ENCODE measurements around the gene MYLK. TPM values are rescaled to one million over a fixed set of nuclear protein-coding genes. Genes with fewer than 3 reads are reported as not detected.
A peak's percentile ranks its signal among the peaks of the same experiment; 100 is the strongest.

The MYLK gene
- total RNA-seq, 1 donor from 2014 or later, result 20.1 TPM

DNA sequence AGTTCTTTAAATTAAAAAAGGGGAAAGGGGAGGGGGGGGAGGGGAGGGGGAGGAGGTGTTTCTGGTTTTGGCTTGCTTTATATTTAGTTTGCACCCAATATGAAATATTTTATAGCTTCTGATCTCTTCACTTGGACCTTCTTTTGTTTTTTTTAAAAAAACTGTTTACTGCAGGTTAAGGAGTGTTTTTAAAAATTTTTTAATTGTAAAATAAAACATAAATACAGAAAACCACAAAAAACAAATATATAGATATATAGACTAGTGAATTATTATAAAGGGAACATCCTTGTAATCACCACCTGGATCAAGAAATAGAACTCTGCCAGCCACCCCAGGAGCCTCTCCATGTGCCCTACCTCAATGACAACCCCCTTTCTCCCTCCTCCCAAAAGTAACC, 861 bp upstream of the MYLK start:
- no peak for DNase-seq (ENCODE audit: low read depth, low spot score)
- Mint-ChIP-seq H3K9me3 (peaks cover 13% of the 10 kb centered on the region), H3K36me3 (ENCODE audit: low read depth) (no peaks in the 10 kb centered on the region), H3K27me3 (ENCODE audit: low read depth) (peaks cover 38% of the 10 kb centered on the region), H3K4me1 (peaks cover 20% of the 10 kb centered on the region), H3K4me3 (peak overlapping the region; percentile 73), H3K27ac (ENCODE audit: unreplicated experiment) (no peak overlapping the region)
- TF ChIP-seq, protein P1, sequence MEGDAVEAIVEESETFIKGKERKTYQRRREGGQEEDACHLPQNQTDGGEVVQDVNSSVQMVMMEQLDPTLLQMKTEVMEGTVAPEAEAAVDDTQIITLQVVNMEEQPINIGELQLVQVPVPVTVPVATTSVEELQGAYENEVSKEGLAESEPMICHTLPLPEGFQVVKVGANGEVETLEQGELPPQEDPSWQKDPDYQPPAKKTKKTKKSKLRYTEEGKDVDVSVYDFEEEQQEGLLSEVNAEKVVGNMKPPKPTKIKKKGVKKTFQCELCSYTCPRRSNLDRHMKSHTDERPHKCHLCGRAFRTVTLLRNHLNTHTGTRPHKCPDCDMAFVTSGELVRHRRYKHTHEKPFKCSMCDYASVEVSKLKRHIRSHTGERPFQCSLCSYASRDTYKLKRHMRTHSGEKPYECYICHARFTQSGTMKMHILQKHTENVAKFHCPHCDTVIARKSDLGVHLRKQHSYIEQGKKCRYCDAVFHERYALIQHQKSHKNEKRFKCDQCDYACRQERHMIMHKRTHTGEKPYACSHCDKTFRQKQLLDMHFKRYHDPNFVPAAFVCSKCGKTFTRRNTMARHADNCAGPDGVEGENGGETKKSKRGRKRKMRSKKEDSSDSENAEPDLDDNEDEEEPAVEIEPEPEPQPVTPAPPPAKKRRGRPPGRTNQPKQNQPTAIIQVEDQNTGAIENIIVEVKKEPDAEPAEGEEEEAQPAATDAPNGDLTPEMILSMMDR (conservative IDR thresholded peaks at IDR 0.05), result no peak

DNA sequence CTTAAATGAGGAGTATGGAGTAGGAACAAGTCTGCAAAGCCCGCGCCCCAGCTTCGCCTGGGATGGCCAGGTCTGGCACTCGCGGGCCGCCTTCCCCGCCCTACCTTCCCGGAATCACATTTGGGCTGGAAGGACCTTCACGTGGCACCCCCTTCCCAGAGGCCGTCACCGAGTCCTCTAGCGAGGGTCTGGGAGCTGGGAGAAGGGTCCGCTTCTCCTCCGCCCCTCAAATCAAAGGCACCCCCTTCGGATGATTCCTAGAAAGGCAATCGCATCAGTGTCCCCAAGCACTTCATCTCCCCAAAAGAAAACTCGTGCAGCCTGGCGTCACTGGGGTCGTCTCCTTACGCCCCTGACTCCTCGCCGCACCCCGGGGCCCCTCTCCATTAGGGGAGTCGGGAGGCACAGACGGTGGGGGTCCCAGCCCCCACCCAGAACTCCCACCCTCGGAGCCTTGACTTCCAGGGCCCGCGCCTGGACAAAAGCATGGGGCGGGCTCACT, 380 bp downstream of the MYLK start:
- no peaks in the 10 kb centered on the region for H3K36me3 Mint-ChIP-seq (ENCODE audit: low read depth)
- H3K27ac Mint-ChIP-seq (ENCODE audit: unreplicated experiment), result no peak overlapping the region
- TF ChIP-seq, protein P1 (conservative IDR thresholded peaks at IDR 0.05), result no peak
- H3K4me3 Mint-ChIP-seq, result peak overlapping the region; percentile 88
- peaks cover 20% of the 10 kb centered on the region for H3K4me1 Mint-ChIP-seq
- DNase-seq (ENCODE audit: low read depth, low spot score), result peak; percentile 10
- peaks cover 8% of the 10 kb centered on the region for H3K9me3 Mint-ChIP-seq
- H3K27me3 Mint-ChIP-seq (ENCODE audit: low read depth), result peaks cover 38% of the 10 kb centered on the region

DNA sequence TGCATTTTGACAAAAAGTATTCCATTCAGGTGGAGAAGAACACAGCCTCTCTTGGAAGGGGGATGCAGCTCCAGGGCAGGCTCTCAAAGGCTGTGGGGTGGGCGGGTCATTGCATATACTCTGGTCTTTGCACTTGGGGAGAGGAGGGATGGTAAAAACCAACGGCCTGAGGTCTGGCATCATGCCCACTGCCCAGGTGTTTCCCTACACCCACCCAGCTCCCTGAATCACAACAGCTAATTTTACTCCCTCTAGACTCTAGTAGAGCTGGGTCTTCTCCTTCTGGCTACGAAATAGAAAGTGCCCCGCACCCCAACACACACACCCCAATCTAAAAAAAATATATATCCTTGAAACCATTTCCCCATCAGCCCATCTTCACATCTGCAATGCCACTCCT, 1.0 kb downstream of the MYLK start:
- H3K27ac Mint-ChIP-seq (ENCODE audit: unreplicated experiment), result no peak overlapping the region
- TF ChIP-seq, protein P1 (conservative IDR thresholded peaks at IDR 0.05), result no peak
- H3K9me3 Mint-ChIP-seq, result peaks cover 7% of the 10 kb centered on the region
- DNase-seq (ENCODE audit: low read depth, low spot score), result no peak
- H3K4me1 Mint-ChIP-seq, result peaks cover 20% of the 10 kb centered on the region
- peak overlapping the region; percentile 88 for H3K4me3 Mint-ChIP-seq
- no peaks in the 10 kb centered on the region for H3K36me3 Mint-ChIP-seq (ENCODE audit: low read depth)
- peaks cover 38% of the 10 kb centered on the region for H3K27me3 Mint-ChIP-seq (ENCODE audit: low read depth)

DNA sequence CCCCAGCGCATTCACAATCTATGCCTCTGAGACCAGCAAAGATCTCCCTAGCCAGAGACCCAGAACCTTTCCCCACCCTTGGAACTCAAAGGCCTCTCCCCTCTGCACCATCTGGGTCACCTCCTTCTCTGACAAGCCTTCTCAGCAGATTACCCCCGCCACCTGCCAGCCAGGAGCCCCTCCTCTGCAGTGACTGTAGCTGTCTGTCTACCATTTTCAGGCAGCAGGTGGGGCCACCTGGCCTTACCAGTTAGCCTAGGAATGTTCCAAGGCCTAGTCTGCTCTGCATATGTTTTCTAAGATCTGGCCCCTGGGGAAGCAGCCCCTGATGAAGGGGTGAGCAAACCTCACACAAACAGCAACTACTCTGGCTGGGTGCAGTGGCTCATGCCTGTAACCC, 2.4 kb downstream of the MYLK start:
- Mint-ChIP-seq H3K36me3 (ENCODE audit: low read depth) (no peaks in the 10 kb centered on the region), H3K4me3 (peak overlapping the region; percentile 58), H3K9me3 (peaks cover 5% of the 10 kb centered on the region), H3K27me3 (ENCODE audit: low read depth) (peaks cover 36% of the 10 kb centered on the region), H3K27ac (ENCODE audit: unreplicated experiment) (no peak overlapping the region), H3K4me1 (peaks cover 20% of the 10 kb centered on the region)
- DNase-seq (ENCODE audit: low read depth, low spot score), result no peak
- TF ChIP-seq, protein P1 (conservative IDR thresholded peaks at IDR 0.05), result no peak

DNA sequence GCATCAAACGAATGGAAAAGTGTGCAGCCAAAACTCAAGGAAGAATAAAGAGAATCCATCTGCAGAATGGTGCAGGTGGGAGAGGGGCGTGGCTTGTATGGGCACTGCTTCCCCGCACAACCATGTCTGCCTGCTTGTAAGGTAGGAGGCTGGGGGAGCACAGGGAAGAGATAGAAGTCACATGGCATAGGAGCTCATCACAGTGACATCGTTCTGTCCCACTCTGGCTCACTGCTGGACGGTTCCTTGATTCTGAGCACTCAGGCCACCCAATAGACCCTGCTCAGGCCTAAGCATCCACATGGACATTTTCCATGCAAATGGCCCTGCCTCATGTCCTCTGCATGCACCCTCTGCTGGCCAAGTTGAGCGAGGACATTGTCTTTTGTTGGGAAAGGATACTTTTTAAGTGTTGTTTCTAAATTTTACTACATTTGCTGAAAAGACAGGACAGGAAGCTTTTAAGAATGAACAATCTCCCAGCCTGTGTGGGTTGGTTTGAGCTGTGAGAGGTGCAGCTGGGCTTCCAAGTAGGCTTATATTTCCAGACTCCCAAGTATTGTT, 3.1 kb downstream of the MYLK start:
- TF ChIP-seq, protein P1 (conservative IDR thresholded peaks at IDR 0.05), result peak; percentile 57
- Mint-ChIP-seq H3K4me3 (peak overlapping the region; percentile 58), H3K9me3 (peaks cover 5% of the 10 kb centered on the region), H3K36me3 (ENCODE audit: low read depth) (no peaks in the 10 kb centered on the region), H3K27me3 (ENCODE audit: low read depth) (peaks cover 31% of the 10 kb centered on the region), H3K27ac (ENCODE audit: unreplicated experiment) (no peak overlapping the region), H3K4me1 (peaks cover 20% of the 10 kb centered on the region)
- DNase-seq (ENCODE audit: low read depth, low spot score), result peak; percentile 22

All from neural crest cell (in vitro differentiated cells).